GM23248 (cell line): ENCODE measurements around the gene STRIP1. TPM values are rescaled to one million over a fixed set of nuclear protein-coding genes. Genes with fewer than 3 reads are reported as not detected.

Source experiments
- DNase-seq: peaks from one replicate; pipeline ENCODE4 v3.0.0-alpha.2; 2015
- H2AFZ ChIP-seq: fragments of 200-600 bp; sonication (generic); 2 replicates; pipeline ENCODE4 v1.6.1; 2016; ENCODE audit warnings: antibody characterized with exemption
- H3F3A ChIP-seq: fragments of 200-600 bp; sonication (generic); 2 replicates; pipeline ENCODE4 v1.6.1; 2016; ENCODE audit warnings: mild to moderate bottlenecking, antibody characterized with exemption, mixed run types; ENCODE audit not compliant: insufficient read depth
- H3K27ac ChIP-seq: fragments of 200-600 bp; sonication (generic); 2 replicates; pipeline ENCODE4 v1.5.1; 2016; ENCODE audit warnings: mild to moderate bottlenecking
- H3K27me3 ChIP-seq: fragments of 200-600 bp; sonication (generic); replicated peaks from 2 replicates; pipeline ENCODE4 v1.6.1; 2016; ENCODE audit warnings: mild to moderate bottlenecking; ENCODE audit not compliant: insufficient read depth
- H3K36me3 ChIP-seq: fragments of 200-600 bp; sonication (generic); 2 replicates; pipeline ENCODE4 v1.6.1; 2016; ENCODE audit warnings: low read depth, mild to moderate bottlenecking
- H3K4me1 ChIP-seq: fragments of 200-600 bp; sonication (generic); 2 replicates; pipeline ENCODE4 v1.6.1; 2016; ENCODE audit warnings: mild to moderate bottlenecking; ENCODE audit not compliant: insufficient read depth
- H3K4me2 ChIP-seq: fragments of 200-600 bp; sonication (generic); one replicate; pipeline ENCODE4 v1.6.1; 2016; ENCODE audit warnings: mild to moderate bottlenecking; ENCODE audit not compliant: unreplicated experiment
- H3K4me3 ChIP-seq: fragments of 200-600 bp; sonication (generic); 2 replicates; pipeline ENCODE4 v1.5.1; 2016; ENCODE audit warnings: mild to moderate bottlenecking
- H3K79me2 ChIP-seq: fragments of 200-600 bp; sonication (generic); 2 replicates; pipeline ENCODE4 v1.6.1; 2016; ENCODE audit warnings: mild to moderate bottlenecking; ENCODE audit not compliant: insufficient read depth
- H3K9ac ChIP-seq: fragments of 200-600 bp; sonication (generic); 2 replicates; pipeline ENCODE4 v1.6.1; 2016; ENCODE audit warnings: mild to moderate bottlenecking
- H3K9me2 ChIP-seq: fragments of 200-600 bp; sonication (generic); 2 replicates; pipeline ENCODE4 v1.6.1; 2016; ENCODE audit warnings: mixed run types, mild to moderate bottlenecking, moderate library complexity; ENCODE audit not compliant: insufficient read depth
- H3K9me3 ChIP-seq: fragments of 200-600 bp; sonication (generic); one replicate; pipeline ENCODE4 v1.6.1; 2017; ENCODE audit warnings: low read depth
- H4K20me1 ChIP-seq: fragments of 200-600 bp; sonication (generic); 2 replicates; pipeline ENCODE4 v1.6.0; 2016; ENCODE audit not compliant: insufficient read depth
- EZH2 ChIP-seq: fragments of 200-600 bp; sonication (generic); IDR thresholded peaks from 2 replicates; pipeline ENCODE4 v1.6.1; 2018; ENCODE audit warnings: antibody characterized with exemption, mild to moderate bottlenecking; ENCODE audit not compliant: insufficient read depth, poor library complexity, severe bottlenecking
- EZH2phosphoT487 ChIP-seq: fragments of 200-600 bp; sonication (generic); IDR thresholded peaks from 2 replicates; pipeline ENCODE4 v1.6.1; 2018; ENCODE audit warnings: antibody characterized with exemption, moderate library complexity, mild to moderate bottlenecking, low read depth; ENCODE audit not compliant: insufficient read depth
- WGBS, 2 experiments: methylation state at CpG; one replicate each; pipeline ENCODE4 v1.1.6; 2015 to 2017; ENCODE audit warnings: low lambda C conversion rate in 2 of 2, low coverage in 1 of 2; ENCODE audit errors: missing lambda C conversion rate in 2 of 2; 5-methylcytosine and 5-hydroxymethylcytosine counted together
- in situ Hi-C: fragments of 300-500 bp; cut with MboI; formaldehyde crosslinking; loops from 2 replicates; pipeline ENCODE4 v1.15.0; 2020
- polyA plus RNA-seq: library from polyadenylated mRNA; unstranded; fragments of >200 nt; fragmentation: Nextera tagmentation; extraction: Ambion mirVana; gene quantifications from 2 replicates; pipeline ENCODE4 v1.2.1, GENCODE V29; 2016
- total RNA-seq: library from RNA; depleted of rRNA; stranded (reverse); fragments of >200 nt; shearing (Covaris generic); gene quantifications from 2 replicates; pipeline ENCODE4 v1.2.3, GENCODE V29; 2014

STRIP1 gene
- total and polyA plus RNA-seq, 2 experiments from 2014 or later = 24.4 to 49.9 TPM

DNA sequence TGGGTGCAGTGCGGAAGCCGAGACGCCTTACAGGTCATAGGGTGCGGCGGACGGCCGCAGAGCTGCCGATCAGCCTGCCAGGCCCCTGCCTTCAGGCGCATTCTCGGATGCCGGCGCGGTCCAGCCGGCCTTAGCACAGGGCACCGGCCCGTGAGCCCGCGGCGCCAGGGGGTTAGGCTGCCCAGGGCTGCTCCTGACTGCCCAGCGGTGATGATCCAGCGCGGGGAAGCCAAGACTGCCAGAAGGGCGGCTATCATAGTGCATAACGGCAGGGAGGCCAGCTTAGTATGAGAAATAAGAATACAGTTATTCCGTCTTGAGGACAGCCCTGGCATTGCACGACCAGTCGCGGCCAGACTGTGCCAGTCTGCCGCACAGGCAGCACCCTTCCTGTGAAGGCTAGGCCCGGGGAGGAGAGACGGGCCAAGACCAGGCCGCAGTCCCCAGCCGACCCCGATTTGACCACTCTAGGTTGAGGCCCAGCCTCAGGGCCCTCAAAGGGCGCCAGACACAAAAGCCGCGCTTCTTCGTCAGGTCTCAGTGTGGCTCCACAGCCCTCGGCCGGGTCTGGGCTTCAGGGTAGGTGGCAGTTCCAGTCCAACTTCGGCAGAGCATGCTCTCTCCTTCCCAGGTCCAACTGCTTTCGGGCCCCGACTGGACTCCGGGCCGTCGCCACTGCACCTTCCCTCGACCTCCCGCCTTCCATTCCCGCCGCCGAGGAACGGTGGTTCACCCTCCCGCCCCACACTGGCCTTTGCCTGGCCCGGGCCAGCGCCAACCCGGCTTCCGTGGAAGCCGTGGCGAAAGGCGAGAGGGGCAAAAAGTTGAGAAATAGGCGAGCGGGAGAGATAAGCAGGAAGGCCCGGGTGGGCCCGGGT lies 35.2 kb downstream of the STRIP1 start:
- in situ Hi-C loops = no loop called here
- Histone ChIP-seq H3K9me3 (no peaks in the 10 kb centered on the region), H3K27ac (no peak overlapping the region), H2AFZ (no peak overlapping the region), H3K4me2 (no peak overlapping the region), H4K20me1 (no peaks in the 10 kb centered on the region), H3K9ac (no peak overlapping the region), H3K36me3 (no peaks in the 10 kb centered on the region), H3K79me2 (no peaks in the 10 kb centered on the region), H3F3A (no peaks in the 10 kb centered on the region), H3K4me1 (no peaks in the 10 kb centered on the region), H3K4me3 (no peak overlapping the region), H3K27me3 (peaks cover 56% of the 10 kb centered on the region), H3K9me2 (no peaks in the 10 kb centered on the region)
- WGBS, 2 experiments = 81 to 85% methylated on average over 59 to 63 of the region's 64 CpGs
- no peak for DNase-seq
- TF ChIP-seq EZH2 = no peak
- TF ChIP-seq EZH2phosphoT487 = no peak

DNA sequence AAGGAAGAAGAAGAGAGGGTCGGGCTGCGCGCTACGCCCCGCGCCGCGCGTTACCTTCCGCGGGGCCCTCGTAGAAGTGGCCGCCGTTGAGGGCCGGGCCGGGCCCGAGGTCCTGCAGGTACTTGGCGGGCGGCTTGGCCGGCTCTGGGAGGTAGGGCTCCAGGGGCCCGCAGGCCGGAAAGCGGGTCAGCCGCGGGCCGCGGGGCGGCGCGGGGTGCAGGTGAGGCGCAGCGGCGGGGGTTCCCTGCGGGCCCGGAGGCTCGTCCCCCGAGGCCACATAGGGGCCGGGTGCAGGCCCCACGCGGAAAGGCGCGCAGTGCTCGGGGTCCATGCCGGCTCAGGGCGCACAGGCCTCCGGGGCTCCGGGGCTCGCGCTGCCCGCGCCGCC lies 35.9 kb downstream of the STRIP1 start:
- in situ Hi-C loops = no loop called here
- WGBS, 2 experiments = 34 to 53% methylated on average over 22 to 52 of the region's 52 CpGs

DNA sequence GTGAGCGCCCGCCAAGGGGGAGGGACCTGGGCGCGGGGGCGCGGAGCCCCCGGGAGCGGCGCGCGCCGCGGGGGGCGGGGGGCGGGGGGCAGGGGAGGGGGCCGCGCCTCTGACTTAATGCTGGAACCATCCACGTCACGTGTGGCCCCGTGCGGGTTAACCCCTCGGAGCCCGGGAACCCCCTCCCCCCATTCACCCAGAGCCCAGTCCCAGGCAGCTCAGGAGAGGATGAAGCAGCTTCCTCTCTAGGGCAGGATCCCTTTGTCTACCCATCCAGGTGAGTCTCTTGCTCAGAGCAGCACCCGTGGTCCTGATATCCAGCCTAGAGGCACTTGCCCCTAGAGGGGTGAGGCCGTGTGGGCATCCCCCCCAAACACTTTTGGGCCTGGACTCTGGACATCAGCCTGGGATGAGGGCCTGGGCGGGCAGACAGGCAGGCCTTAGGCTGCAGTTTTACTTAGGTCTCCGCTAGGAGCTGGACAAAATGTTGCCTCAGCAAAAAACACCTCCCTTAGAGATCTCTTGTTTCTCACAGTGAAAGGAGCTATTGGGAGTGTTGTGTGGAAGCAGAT lies 36.3 kb downstream of the STRIP1 start, which contains the start of gene ALX3:
ALX3 (minus strand) TSS at position 2 of the 572 bp plus-strand sequence. CDS start 60 bp downstream, outside the sequence.
- H3K9me2 ChIP-seq = no peaks in the 10 kb centered on the region
- no peaks in the 10 kb centered on the region for H3F3A ChIP-seq
- no peaks in the 10 kb centered on the region for H3K9me3 ChIP-seq
- H3K27ac ChIP-seq = no peak within 1 kb of the TSS
- no peaks in the 10 kb centered on the region for H4K20me1 ChIP-seq
- WGBS, 2 experiments = 17 to 59% methylated on average over 5 to 23 of the region's 27 CpGs
- no peak within 1 kb of the TSS for H3K4me3 ChIP-seq
- no peaks in the 10 kb centered on the region for H3K79me2 ChIP-seq
- no peak for TF ChIP-seq EZH2phosphoT487
- no peak for TF ChIP-seq EZH2
- H2AFZ ChIP-seq = no peak within 1 kb of the TSS
- DNase-seq = no peak
- H3K9ac ChIP-seq = no peak within 1 kb of the TSS
- H3K36me3 ChIP-seq = no peaks in the 10 kb centered on the region
- H3K4me2 ChIP-seq = no peak within 1 kb of the TSS
- in situ Hi-C loops = no loop called here
- H3K27me3 ChIP-seq = peaks cover 56% of the 10 kb centered on the region
- H3K4me1 ChIP-seq = no peaks in the 10 kb centered on the region

More for the DNA sequence above, 35.9 kb downstream of the STRIP1 start:
- Histone ChIP-seq H3K9me2 (no peaks in the 10 kb centered on the region), H3K27me3 (peaks cover 56% of the 10 kb centered on the region), H3K27ac (no peak overlapping the region), H3K4me3 (no peak overlapping the region), H2AFZ (no peak overlapping the region), H3K36me3 (no peaks in the 10 kb centered on the region), H4K20me1 (no peaks in the 10 kb centered on the region), H3K4me2 (no peak overlapping the region), H3K4me1 (no peaks in the 10 kb centered on the region), H3K9me3 (no peaks in the 10 kb centered on the region), H3K79me2 (no peaks in the 10 kb centered on the region), H3F3A (no peaks in the 10 kb centered on the region), H3K9ac (no peak overlapping the region)
- no peak for TF ChIP-seq EZH2
- no peak for TF ChIP-seq EZH2phosphoT487
- DNase-seq = no peak

DNA sequence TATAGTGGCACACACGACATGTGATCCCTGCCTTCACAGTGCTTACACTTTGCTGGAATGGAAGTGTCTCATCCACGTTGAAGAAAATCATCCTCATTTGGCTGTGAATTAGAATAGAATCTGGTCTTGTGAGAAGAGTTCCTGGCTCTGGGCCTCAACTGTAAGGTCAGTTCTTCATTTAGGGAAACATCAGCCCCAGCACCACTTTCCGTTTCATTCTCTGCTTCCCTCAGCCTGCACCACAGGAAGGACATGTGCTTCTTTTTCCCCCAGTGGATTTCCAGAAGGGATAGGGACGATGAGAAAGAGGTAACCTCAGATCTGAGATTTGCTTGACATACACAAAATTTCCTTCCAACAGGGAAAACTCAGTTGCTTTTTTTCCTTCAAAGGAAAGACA lies 39.7 kb downstream of the STRIP1 start:
- Histone ChIP-seq H3K27ac (no peak overlapping the region), H3K4me2 (no peak overlapping the region), H3K9ac (no peak overlapping the region), H4K20me1 (no peaks in the 10 kb centered on the region), H2AFZ (no peak overlapping the region), H3K27me3 (peaks cover 40% of the 10 kb centered on the region), H3K9me2 (no peaks in the 10 kb centered on the region), H3K4me1 (no peaks in the 10 kb centered on the region), H3K9me3 (no peaks in the 10 kb centered on the region), H3F3A (no peaks in the 10 kb centered on the region), H3K4me3 (no peak overlapping the region), H3K79me2 (no peaks in the 10 kb centered on the region), H3K36me3 (no peaks in the 10 kb centered on the region)
- 65 to 71% methylated on average over 4 of the region's 4 CpGs for WGBS, 2 experiments
- in situ Hi-C loops = no loop called here
- no peak for DNase-seq
- TF ChIP-seq EZH2 (no peak), EZH2phosphoT487 (no peak)
